ENCODE data around the gene ART3. TPM values are rescaled to one million over a fixed set of nuclear protein-coding genes. Genes with fewer than 3 reads are reported as not detected.
"Not testable (repeated sequence)": the region's sequence is repeated elsewhere in the genome, so short reads cannot be mapped to it uniquely, and the experiment has no call there.

Gene ART3
- total RNA-seq (not detected), polyA plus RNA-seq (not detected)

DNA sequence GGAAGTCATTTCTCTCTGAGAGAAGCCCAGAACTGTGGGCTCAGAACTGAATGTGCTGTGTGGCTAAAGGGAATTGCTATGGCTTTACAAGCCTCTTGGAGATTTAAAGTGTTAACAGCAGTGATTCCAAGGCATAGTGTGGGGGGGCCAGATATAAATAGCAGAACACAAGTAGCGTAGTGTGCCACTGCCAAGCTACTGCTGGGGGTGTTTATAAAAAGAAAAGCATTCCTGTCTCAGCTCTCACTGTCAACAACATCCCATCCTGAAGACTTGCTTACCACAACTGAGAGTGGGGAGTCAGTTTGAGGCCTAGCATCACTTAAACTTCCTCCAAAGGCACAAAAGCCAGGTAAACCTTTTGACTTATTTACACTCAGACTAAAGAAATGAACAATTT lies at the start of gene ART3:
TSS of gene ART3 (plus strand) at position 242 of the 400 bp plus-strand sequence. CDS start 1,181 bp downstream, outside the sequence.
- H3K27ac ChIP-seq (ENCODE audit: insufficient read depth, low read length, poor library complexity, severe bottlenecking) = no peak within 1 kb of the TSS
- no peak for DNase-seq
- Mint-ChIP-seq H3K27ac (no peak within 1 kb of the TSS), H3K4me1 (no peaks in the 10 kb centered on the region), H3K9me3 (peaks cover 0 to 2% (median 0%) of the 10 kb centered on the region in 7 donors), H3K36me3 (no peaks in the 10 kb centered on the region), H3K27me3 (no peaks in the 10 kb centered on the region), H3K4me3 (no peak within 1 kb of the TSS)
- H3K4me1 ChIP-seq (ENCODE audit: control insufficient read depth, insufficient read depth, low read length, poor library complexity, severe bottlenecking) = no peaks in the 10 kb centered on the region
- H3K9me3 ChIP-seq (ENCODE audit: control insufficient read depth in 2 of 2, low read length in 2 of 2) = no peaks in the 10 kb centered on the region
- no peak within 1 kb of the TSS for H3K4me3 ChIP-seq (ENCODE audit: low read depth, low read length)
- no peak for ATAC-seq (ENCODE audit: low read depth in 2 of 2)
- peaks cover under 1% of the 10 kb centered on the region for H3K27me3 ChIP-seq (ENCODE audit: control insufficient read depth, insufficient read depth, low read length)
- no peaks in the 10 kb centered on the region for H3K36me3 ChIP-seq (ENCODE audit: control insufficient read depth, insufficient read depth, low read length)

GRCh38 chr4:76028350-76028765 lies 46.2 kb upstream of the ART3 start:
- no peaks in the 10 kb centered on the region for H3K4me1 ChIP-seq (ENCODE audit: control insufficient read depth, insufficient read depth, low read length, poor library complexity, severe bottlenecking)
- H3K9me3 ChIP-seq (ENCODE audit: control insufficient read depth in 2 of 2, low read length in 2 of 2) = no peaks in the 10 kb centered on the region
- Mint-ChIP-seq H3K27me3 (peaks cover 45% of the 10 kb centered on the region), H3K9me3 (no peaks in the 10 kb centered on the region), H3K27ac (peak overlapping the region in 1 of 3 donors; percentile 21), H3K36me3 (no peaks in the 10 kb centered on the region), H3K4me3 (peak overlapping the region in 2 of 4 donors; percentile 23 to 33), H3K4me1 (peaks cover 5 to 16% (median 11%) of the 10 kb centered on the region in 4 donors)
- ATAC-seq (ENCODE audit: low read depth in 2 of 2) (no peak), DNase-seq (peak in 2 of 3 donors; percentile 4 to 19)
- no peaks in the 10 kb centered on the region for H3K36me3 ChIP-seq (ENCODE audit: control insufficient read depth, insufficient read depth, low read length)
- H3K4me3 ChIP-seq (ENCODE audit: low read depth, low read length) = no peak overlapping the region
- H3K27me3 ChIP-seq (ENCODE audit: control insufficient read depth, insufficient read depth, low read length) = peaks cover 10% of the 10 kb centered on the region
- no peak overlapping the region for H3K27ac ChIP-seq (ENCODE audit: insufficient read depth, low read length, poor library complexity, severe bottlenecking)

GRCh38 chr4:76029300-76029699 lies 45.2 kb upstream of the ART3 start:
- Histone ChIP-seq H3K27ac (ENCODE audit: insufficient read depth, low read length, poor library complexity, severe bottlenecking) (no peak overlapping the region), H3K36me3 (ENCODE audit: control insufficient read depth, insufficient read depth, low read length) (no peaks in the 10 kb centered on the region), H3K27me3 (ENCODE audit: control insufficient read depth, insufficient read depth, low read length) (peaks cover 10% of the 10 kb centered on the region), H3K4me3 (ENCODE audit: low read depth, low read length) (no peak overlapping the region), H3K4me1 (ENCODE audit: control insufficient read depth, insufficient read depth, low read length, poor library complexity, severe bottlenecking) (no peaks in the 10 kb centered on the region), H3K9me3 (ENCODE audit: control insufficient read depth in 2 of 2, low read length in 2 of 2) (no peaks in the 10 kb centered on the region)
- H3K27ac Mint-ChIP-seq = no peak overlapping the region
- DNase-seq (no peak), ATAC-seq (ENCODE audit: low read depth in 2 of 2) (no peak)
- H3K27me3 Mint-ChIP-seq = peaks cover 50% of the 10 kb centered on the region
- no peaks in the 10 kb centered on the region for H3K36me3 Mint-ChIP-seq
- no peak overlapping the region for H3K4me3 Mint-ChIP-seq
- peaks cover 5 to 9% (median 6%) of the 10 kb centered on the region in 4 donors for H3K4me1 Mint-ChIP-seq
- H3K9me3 Mint-ChIP-seq = no peaks in the 10 kb centered on the region

DNA sequence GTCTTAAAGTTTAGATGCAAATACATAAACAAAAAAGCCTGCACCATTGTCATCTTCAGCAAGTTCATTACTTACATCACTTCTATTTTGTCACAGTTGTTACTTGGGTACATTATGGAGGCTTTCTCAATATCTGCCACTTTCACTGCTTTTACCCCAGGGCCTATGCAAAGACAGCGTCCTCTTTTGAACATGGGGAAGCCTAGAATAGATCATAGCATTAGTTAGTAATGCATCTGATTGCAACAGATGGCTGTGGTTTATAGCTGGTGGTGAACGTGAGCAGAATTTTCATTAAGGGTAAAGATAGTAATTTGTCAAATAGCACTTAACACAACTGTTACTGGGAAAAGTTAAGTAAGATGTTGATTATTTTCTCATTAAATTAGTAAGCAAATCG lies 39.4 kb upstream of the ART3 start:
- H3K4me3 Mint-ChIP-seq = no peak overlapping the region
- no peak overlapping the region for H3K27ac Mint-ChIP-seq
- no peaks in the 10 kb centered on the region for H3K36me3 ChIP-seq (ENCODE audit: control insufficient read depth, insufficient read depth, low read length)
- peaks cover 0 to 1% (median 0%) of the 10 kb centered on the region in 4 donors for H3K4me1 Mint-ChIP-seq
- no peak overlapping the region for H3K4me3 ChIP-seq (ENCODE audit: low read depth, low read length)
- H3K27me3 Mint-ChIP-seq = peaks cover 29% of the 10 kb centered on the region
- H3K9me3 Mint-ChIP-seq = no peaks in the 10 kb centered on the region
- H3K36me3 Mint-ChIP-seq = no peaks in the 10 kb centered on the region
- ATAC-seq (ENCODE audit: low read depth in 2 of 2) (no peak), DNase-seq (no peak)
- no peak overlapping the region for H3K27ac ChIP-seq (ENCODE audit: insufficient read depth, low read length, poor library complexity, severe bottlenecking)
- H3K9me3 ChIP-seq (ENCODE audit: control insufficient read depth in 2 of 2, low read length in 2 of 2) = no peaks in the 10 kb centered on the region
- H3K27me3 ChIP-seq (ENCODE audit: control insufficient read depth, insufficient read depth, low read length) = peaks cover 6% of the 10 kb centered on the region
- H3K4me1 ChIP-seq (ENCODE audit: control insufficient read depth, insufficient read depth, low read length, poor library complexity, severe bottlenecking) = no peaks in the 10 kb centered on the region

GRCh38 chr4:76035799-76036380 lies 38.6 kb upstream of the ART3 start, which contains the start of gene CXCL11:
TSS of gene CXCL11 (minus strand) at chr4:76036070. CDS start at chr4:76035987, 83 bp downstream.
- Mint-ChIP-seq H3K9me3 (no peaks in the 10 kb centered on the region), H3K27me3 (peaks cover 25% of the 10 kb centered on the region), H3K27ac (no peak within 1 kb of the TSS), H3K36me3 (no peaks in the 10 kb centered on the region), H3K4me1 (peaks cover 0 to 1% (median 0%) of the 10 kb centered on the region in 4 donors), H3K4me3 (no peak within 1 kb of the TSS)
- Histone ChIP-seq H3K36me3 (ENCODE audit: control insufficient read depth, insufficient read depth, low read length) (no peaks in the 10 kb centered on the region), H3K27me3 (ENCODE audit: control insufficient read depth, insufficient read depth, low read length) (peaks cover 4% of the 10 kb centered on the region), H3K9me3 (ENCODE audit: control insufficient read depth in 2 of 2, low read length in 2 of 2) (no peaks in the 10 kb centered on the region), H3K27ac (ENCODE audit: insufficient read depth, low read length, poor library complexity, severe bottlenecking) (no peak within 1 kb of the TSS), H3K4me1 (ENCODE audit: control insufficient read depth, insufficient read depth, low read length, poor library complexity, severe bottlenecking) (no peaks in the 10 kb centered on the region), H3K4me3 (ENCODE audit: low read depth, low read length) (no peak within 1 kb of the TSS)
- DNase-seq (no peak), ATAC-seq (ENCODE audit: low read depth in 2 of 2) (no peak)

DNA sequence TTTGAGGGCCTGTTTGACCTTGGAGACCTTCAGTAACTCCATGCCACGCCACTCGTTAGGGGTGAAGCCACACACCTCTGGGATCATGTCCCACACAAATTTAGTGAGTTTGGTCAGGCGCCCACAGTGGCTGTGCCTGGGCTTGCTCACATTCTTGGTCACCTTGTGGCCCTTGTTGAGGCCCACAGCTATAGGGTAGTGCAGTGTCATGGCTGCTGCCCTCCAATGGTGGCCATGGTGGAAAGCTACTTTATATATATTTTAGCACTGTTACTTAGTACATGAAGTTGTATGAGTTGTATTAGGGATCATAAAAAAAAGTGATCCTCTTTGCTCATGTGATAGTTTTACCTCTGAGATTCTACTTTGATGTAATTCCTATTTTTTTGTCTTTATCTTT lies 37.7 kb upstream of the ART3 start:
- Histone ChIP-seq H3K27ac (ENCODE audit: insufficient read depth, low read length, poor library complexity, severe bottlenecking) (no peak overlapping the region), H3K27me3 (ENCODE audit: control insufficient read depth, insufficient read depth, low read length) (peaks cover 2% of the 10 kb centered on the region), H3K36me3 (ENCODE audit: control insufficient read depth, insufficient read depth, low read length) (no peaks in the 10 kb centered on the region), H3K4me1 (ENCODE audit: control insufficient read depth, insufficient read depth, low read length, poor library complexity, severe bottlenecking) (no peaks in the 10 kb centered on the region), H3K9me3 (ENCODE audit: control insufficient read depth in 2 of 2, low read length in 2 of 2) (no peaks in the 10 kb centered on the region), H3K4me3 (ENCODE audit: low read depth, low read length) (no peak overlapping the region)
- DNase-seq (no peak), ATAC-seq (ENCODE audit: low read depth in 2 of 2) (no peak)
- Mint-ChIP-seq H3K36me3 (no peaks in the 10 kb centered on the region), H3K27me3 (peaks cover 18% of the 10 kb centered on the region), H3K4me1 (peaks cover 0 to 1% (median 0%) of the 10 kb centered on the region in 4 donors), H3K4me3 (no peak overlapping the region), H3K27ac (no peak overlapping the region), H3K9me3 (no peaks in the 10 kb centered on the region)

- H3K27ac Mint-ChIP-seq; H3K4me3 ChIP-seq (ENCODE audit: low read depth, low read length); H3K9me3 Mint-ChIP-seq; ATAC-seq (ENCODE audit: low read depth in 2 of 2); H3K36me3 ChIP-seq (ENCODE audit: control insufficient read depth, insufficient read depth, low read length); H3K27ac ChIP-seq (ENCODE audit: insufficient read depth, low read length, poor library complexity, severe bottlenecking); H3K4me1 ChIP-seq (ENCODE audit: control insufficient read depth, insufficient read depth, low read length, poor library complexity, severe bottlenecking); H3K27me3 ChIP-seq (ENCODE audit: control insufficient read depth, insufficient read depth, low read length); H3K4me1 Mint-ChIP-seq; DNase-seq; H3K9me3 ChIP-seq (ENCODE audit: control insufficient read depth in 2 of 2, low read length in 2 of 2); H3K36me3 Mint-ChIP-seq: not testable (repeated sequence)
- Mint-ChIP-seq H3K27me3 (peaks cover 12% of the 10 kb centered on the region), H3K4me3 (peak overlapping the region in 1 of 4 donors; percentile 41)
These were observed 32.1 kb upstream of the ART3 start for GRCh38 chr4:76042241-76042998.
